Astrocyte (in vitro differentiated cells and primary cell): ENCODE results near the gene ST6GALNAC6. TPM values are rescaled to one million over a fixed set of nuclear protein-coding genes. Genes with fewer than 3 reads are reported as not detected.
A peak's percentile ranks its signal among the peaks of the same experiment; 100 is the strongest.

Source experiments
- DNase-seq: peaks from one replicate; pipeline ENCODE4 v3.0.0-alpha.2; 2010; ENCODE audit warnings: low read depth
- FAIRE-seq: peaks from 2 replicates; lab custom pipeline; 2011; peaks lifted over from hg19 to GRCh38; lab: Jason Lieb, UNC
- H2AFZ ChIP-seq: 2 replicates; pipeline ENCODE4 v1.6.0; 2012; ENCODE audit warnings: low read depth, low read length, inconsistent platforms
- H3K27ac ChIP-seq: 2 replicates; pipeline ENCODE4 v1.5.1; 2011; ENCODE audit warnings: low read depth, low read length, inconsistent platforms
- H3K27me3 ChIP-seq: 2 replicates; pipeline ENCODE4 v1.6.0; 2011; ENCODE audit warnings: low read length, inconsistent platforms; ENCODE audit not compliant: insufficient read depth
- H3K36me3 ChIP-seq: 2 replicates; pipeline ENCODE4 v1.5.1; 2011; ENCODE audit warnings: low read length, inconsistent platforms; ENCODE audit not compliant: insufficient read depth
- H3K4me1 ChIP-seq: 2 replicates; pipeline ENCODE4 v1.5.1; 2011; ENCODE audit warnings: low read length, inconsistent platforms; ENCODE audit not compliant: insufficient read depth
- H3K4me2 ChIP-seq: 2 replicates; pipeline ENCODE4 v1.6.0; 2012; ENCODE audit warnings: low read length, inconsistent platforms
- H3K4me3 ChIP-seq: 2 replicates; pipeline ENCODE4 v1.5.1; 2011; ENCODE audit warnings: low read depth, mild to moderate bottlenecking, low read length, inconsistent platforms; ENCODE audit not compliant: insufficient read depth
- H3K79me2 ChIP-seq: 2 replicates; pipeline ENCODE4 v1.6.0; 2012; ENCODE audit warnings: mild to moderate bottlenecking, low read length, inconsistent platforms; ENCODE audit not compliant: insufficient read depth
- H3K9ac ChIP-seq: 2 replicates; pipeline ENCODE4 v1.6.0; 2012; ENCODE audit warnings: mild to moderate bottlenecking, low read length, inconsistent platforms
- H3K9me3 ChIP-seq: 2 replicates; pipeline ENCODE4 v1.5.1; 2012; ENCODE audit warnings: low read depth, mild to moderate bottlenecking, low read length, inconsistent platforms; ENCODE audit not compliant: insufficient read depth
- H4K20me1 ChIP-seq: 2 replicates; pipeline ENCODE4 v1.6.0; 2012; ENCODE audit warnings: low read length, inconsistent platforms; ENCODE audit not compliant: insufficient read depth
- H3K27ac Mint-ChIP-seq: one replicate; pipeline ENCODE4 v1.8.0; 2021; ENCODE audit warnings: mild to moderate bottlenecking, mixed read lengths; ENCODE audit not compliant: unreplicated experiment
- H3K27me3 Mint-ChIP-seq: one replicate; pipeline ENCODE4 v1.8.0; 2021; ENCODE audit warnings: low read depth, mixed read lengths; ENCODE audit not compliant: unreplicated experiment
- H3K36me3 Mint-ChIP-seq: one replicate; pipeline ENCODE4 v1.8.0; 2021; ENCODE audit warnings: low read depth, mixed read lengths; ENCODE audit not compliant: unreplicated experiment
- H3K4me1 Mint-ChIP-seq: one replicate; pipeline ENCODE4 v1.8.0; 2021; ENCODE audit warnings: low read depth, mixed read lengths; ENCODE audit not compliant: unreplicated experiment
- H3K4me3 Mint-ChIP-seq: one replicate; pipeline ENCODE4 v1.8.0; 2021; ENCODE audit warnings: mild to moderate bottlenecking, moderate library complexity, mixed read lengths; ENCODE audit not compliant: unreplicated experiment
- H3K9me3 Mint-ChIP-seq: one replicate; pipeline ENCODE4 v1.8.0; 2021; ENCODE audit warnings: mild to moderate bottlenecking, mixed read lengths; ENCODE audit not compliant: unreplicated experiment
- CTCF ChIP-seq: IDR thresholded peaks from 2 replicates; pipeline ENCODE4 v1.5.1; 2011; ENCODE audit warnings: low read depth, mild to moderate bottlenecking, inconsistent platforms, low read length, moderate library complexity; ENCODE audit not compliant: insufficient read depth
- EZH2 ChIP-seq: IDR thresholded peaks from 2 replicates; pipeline ENCODE4 v1.6.1; 2012; ENCODE audit warnings: mild to moderate bottlenecking, low read length, inconsistent platforms; ENCODE audit not compliant: insufficient read depth
- total RNA-seq: library from RNA; stranded (reverse); gene quantifications from 2 replicates; pipeline ENCODE4 v1.2.1, GENCODE V29; 2021

The ST6GALNAC6 gene
- total RNA-seq, 1 donor from 2014 or later, result 30.4 TPM

DNA sequence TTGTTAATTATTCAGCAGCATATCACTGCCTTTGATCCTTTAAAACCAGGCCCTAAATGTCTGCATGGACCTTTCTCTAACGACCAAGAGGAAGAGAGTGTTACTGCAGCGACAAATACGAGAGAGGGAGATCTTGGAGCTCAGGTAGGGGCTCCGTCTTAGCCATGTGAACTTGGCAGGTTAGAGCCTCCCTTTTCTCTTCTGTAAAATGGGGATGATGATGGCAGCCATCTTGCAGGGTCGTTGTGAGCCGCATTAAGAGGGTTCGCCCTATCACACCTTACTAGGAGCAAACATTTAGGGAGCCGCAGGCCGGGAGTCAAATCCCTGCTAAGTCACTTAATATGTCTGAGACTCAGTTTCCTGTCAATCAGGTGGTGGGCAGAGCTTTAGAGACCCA, 46.6 kb downstream of the ST6GALNAC6 start:
- DNase-seq (no peak), FAIRE-seq (no peak)
- Mint-ChIP-seq H3K4me1 (no peaks in the 10 kb centered on the region), H3K9me3 (peaks cover 25% of the 10 kb centered on the region), H3K27ac (no peak overlapping the region), H3K4me3 (no peak overlapping the region), H3K36me3 (peaks cover 4% of the 10 kb centered on the region), H3K27me3 (peaks cover 12% of the 10 kb centered on the region)
- H2AFZ ChIP-seq, result no peak overlapping the region
- no peaks in the 10 kb centered on the region for H3K36me3 ChIP-seq
- peaks cover 19% of the 10 kb centered on the region for H3K9me3 ChIP-seq
- no peaks in the 10 kb centered on the region for H3K27me3 ChIP-seq
- peaks cover 64% of the 10 kb centered on the region for H3K79me2 ChIP-seq
- peak overlapping the region; percentile 80 for H3K9ac ChIP-seq
- H3K4me2 ChIP-seq, result peak overlapping the region; percentile 92
- peaks cover 14% of the 10 kb centered on the region for H3K4me1 ChIP-seq
- H3K27ac ChIP-seq, result no peak overlapping the region
- TF ChIP-seq EZH2, result no peak
- H4K20me1 ChIP-seq, result peaks cover 10% of the 10 kb centered on the region
- H3K4me3 ChIP-seq, result peak overlapping the region; percentile 72

DNA sequence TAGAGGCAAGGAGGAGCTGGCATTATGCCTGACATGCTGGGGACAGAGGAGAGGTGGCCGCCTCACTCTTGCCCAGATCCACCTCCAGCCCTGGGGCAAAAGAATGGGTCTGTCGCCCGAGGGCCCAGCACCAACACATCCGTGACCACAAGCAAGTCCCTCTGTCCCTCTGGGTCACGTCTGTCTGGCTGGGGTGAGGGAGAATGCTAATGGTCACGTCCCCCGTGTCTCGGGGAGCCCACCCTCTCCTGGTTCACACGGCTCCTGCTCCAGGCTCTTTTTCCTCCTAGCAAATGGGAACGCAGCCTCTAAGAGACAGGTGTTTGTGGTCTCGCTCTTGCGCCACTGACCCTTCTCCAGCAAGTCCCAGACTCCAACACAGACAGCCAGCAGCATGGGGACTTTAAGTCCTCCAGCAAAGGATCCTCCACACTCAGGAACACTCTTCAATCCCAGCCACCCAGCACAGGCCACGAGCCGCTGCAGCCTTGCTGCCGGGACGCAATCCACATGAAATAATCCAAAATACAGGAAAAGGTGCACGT, 49.0 kb downstream of the ST6GALNAC6 start:
- H3K27ac ChIP-seq, result no peak overlapping the region
- Mint-ChIP-seq H3K27me3 (peaks cover 7% of the 10 kb centered on the region), H3K4me1 (no peaks in the 10 kb centered on the region), H3K9me3 (peaks cover 25% of the 10 kb centered on the region), H3K36me3 (peaks cover 4% of the 10 kb centered on the region), H3K4me3 (no peak overlapping the region), H3K27ac (no peak overlapping the region)
- H3K4me1 ChIP-seq, result peaks cover 21% of the 10 kb centered on the region
- TF ChIP-seq CTCF, result no peak
- TF ChIP-seq EZH2, result no peak
- H3K36me3 ChIP-seq, result no peaks in the 10 kb centered on the region
- DNase-seq (no peak), FAIRE-seq (no peak)
- H2AFZ ChIP-seq, result no peak overlapping the region
- H3K9me3 ChIP-seq, result peaks cover 19% of the 10 kb centered on the region
- no peak overlapping the region for H3K4me2 ChIP-seq
- peaks cover 10% of the 10 kb centered on the region for H4K20me1 ChIP-seq
- no peak overlapping the region for H3K4me3 ChIP-seq
- H3K9ac ChIP-seq, result no peak overlapping the region
- peaks cover 85% of the 10 kb centered on the region for H3K79me2 ChIP-seq
- no peaks in the 10 kb centered on the region for H3K27me3 ChIP-seq

DNA sequence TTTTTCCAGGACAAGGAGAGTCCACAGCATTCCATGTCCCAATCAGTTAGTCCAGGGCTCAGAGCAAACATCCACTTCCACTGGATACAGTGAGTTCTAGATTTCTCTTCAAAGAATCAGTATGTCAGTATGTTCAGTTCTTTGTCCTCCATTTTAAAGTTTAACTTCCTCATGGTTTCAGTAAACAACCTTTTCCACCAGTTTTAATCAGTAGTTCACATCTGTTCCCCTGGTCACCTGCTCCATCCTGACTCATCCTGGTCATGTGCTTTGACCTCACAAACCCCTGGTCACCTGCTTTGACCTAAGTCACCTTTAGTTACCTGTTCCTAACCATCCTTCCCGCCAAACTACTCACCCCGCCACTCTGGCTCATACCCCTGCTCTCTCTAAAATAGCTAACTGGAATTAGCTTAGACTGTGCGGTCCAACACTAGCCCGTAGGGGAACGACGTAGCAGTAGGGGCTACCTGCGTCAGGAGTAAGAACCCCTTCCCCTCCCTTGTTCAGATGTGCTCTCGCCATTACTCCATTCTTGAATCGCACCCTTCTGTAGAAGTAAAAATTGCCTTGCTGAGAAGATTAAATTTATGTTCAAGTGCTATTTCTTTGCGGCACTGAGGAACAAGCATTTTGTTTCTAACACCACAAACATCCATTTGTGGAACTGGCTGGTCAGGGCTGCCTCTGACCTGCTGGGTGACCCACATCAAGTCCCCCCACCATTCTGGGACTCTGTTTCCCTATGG, 50.5 kb downstream of the ST6GALNAC6 start:
- H3K4me1 ChIP-seq, result peaks cover 28% of the 10 kb centered on the region
- H4K20me1 ChIP-seq, result peaks cover 10% of the 10 kb centered on the region
- no peak overlapping the region for H3K9ac ChIP-seq
- H3K27ac ChIP-seq, result no peak overlapping the region
- H3K27ac Mint-ChIP-seq, result no peak overlapping the region
- no peak overlapping the region for H3K4me3 Mint-ChIP-seq
- DNase-seq (no peak), FAIRE-seq (no peak)
- peaks cover 4% of the 10 kb centered on the region for H3K36me3 Mint-ChIP-seq
- H3K79me2 ChIP-seq, result peaks cover 85% of the 10 kb centered on the region
- TF ChIP-seq CTCF, result no peak
- H3K9me3 ChIP-seq, result peaks cover 19% of the 10 kb centered on the region
- H2AFZ ChIP-seq, result no peak overlapping the region
- no peaks in the 10 kb centered on the region for H3K36me3 ChIP-seq
- peaks cover 25% of the 10 kb centered on the region for H3K9me3 Mint-ChIP-seq
- H3K27me3 ChIP-seq, result no peaks in the 10 kb centered on the region
- no peak overlapping the region for H3K4me2 ChIP-seq
- H3K4me3 ChIP-seq, result no peak overlapping the region
- peaks cover 7% of the 10 kb centered on the region for H3K27me3 Mint-ChIP-seq
- peaks cover 2% of the 10 kb centered on the region for H3K4me1 Mint-ChIP-seq
